HG03196 (cell line): Measurements from ENCODE around the gene TMCC3.
"Not testable (repeated sequence)": the region's sequence is repeated elsewhere in the genome, so short reads cannot be mapped to it uniquely, and the experiment has no call there.

ENCODE experiments used
- ATAC-seq: cut with Tn5 transposase; IDR thresholded peaks from one replicate; pipeline ENCODE4 v1.9.1; 2021; ENCODE audit not compliant: unreplicated experiment

The TMCC3 gene, protein sequence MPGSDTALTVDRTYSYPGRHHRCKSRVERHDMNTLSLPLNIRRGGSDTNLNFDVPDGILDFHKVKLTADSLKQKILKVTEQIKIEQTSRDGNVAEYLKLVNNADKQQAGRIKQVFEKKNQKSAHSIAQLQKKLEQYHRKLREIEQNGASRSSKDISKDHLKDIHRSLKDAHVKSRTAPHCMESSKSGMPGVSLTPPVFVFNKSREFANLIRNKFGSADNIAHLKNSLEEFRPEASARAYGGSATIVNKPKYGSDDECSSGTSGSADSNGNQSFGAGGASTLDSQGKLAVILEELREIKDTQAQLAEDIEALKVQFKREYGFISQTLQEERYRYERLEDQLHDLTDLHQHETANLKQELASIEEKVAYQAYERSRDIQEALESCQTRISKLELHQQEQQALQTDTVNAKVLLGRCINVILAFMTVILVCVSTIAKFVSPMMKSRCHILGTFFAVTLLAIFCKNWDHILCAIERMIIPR

DNA sequence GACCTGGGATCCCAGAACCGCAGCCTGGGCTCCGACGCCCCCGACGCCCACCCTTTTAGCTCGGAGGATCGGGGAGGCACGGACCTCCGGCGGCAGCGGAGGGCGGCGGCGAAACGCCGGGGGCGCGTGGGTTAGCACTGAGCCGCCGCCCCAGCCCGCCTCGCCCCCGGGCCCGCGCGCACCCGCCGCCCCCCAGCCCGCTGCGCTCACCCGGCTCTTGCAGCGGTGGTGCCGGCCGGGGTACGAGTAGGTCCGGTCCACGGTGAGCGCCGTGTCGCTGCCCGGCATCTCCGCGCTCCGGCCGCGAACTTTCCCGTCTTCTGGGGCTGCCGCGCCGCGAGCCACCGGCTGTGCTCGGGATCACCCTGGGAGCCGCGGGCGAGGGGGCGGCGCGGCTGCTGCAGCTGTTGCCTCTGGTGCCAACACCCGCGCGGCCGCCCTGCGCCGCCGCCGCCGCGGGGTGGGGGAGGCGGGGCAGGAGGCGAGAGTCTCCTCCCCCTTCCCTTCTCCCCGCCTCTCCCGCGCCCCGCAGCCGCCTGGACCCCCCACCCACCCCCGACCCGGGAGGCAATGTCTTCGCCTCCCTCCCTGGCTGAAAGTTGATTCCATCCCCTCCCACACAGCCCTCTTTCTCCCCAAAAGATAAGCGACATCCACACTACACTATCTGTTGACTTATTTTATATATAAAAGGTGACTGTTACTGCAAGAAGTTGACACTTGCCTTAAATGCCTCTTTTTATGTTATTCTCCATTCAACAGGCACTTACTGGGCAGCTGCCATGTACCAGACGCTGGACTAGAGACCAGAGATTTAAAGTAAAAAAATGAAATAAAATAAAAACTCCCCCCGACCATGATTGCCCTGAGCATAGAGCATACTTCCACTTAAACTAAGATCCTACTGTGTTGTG lies at the start of gene TMCC3:
TMCC3 (minus strand) TSS at position 415 of the 914 bp plus-strand sequence; CDS start at position 288, 127 bp downstream.
- peak; percentile 60 for ATAC-seq

DNA sequence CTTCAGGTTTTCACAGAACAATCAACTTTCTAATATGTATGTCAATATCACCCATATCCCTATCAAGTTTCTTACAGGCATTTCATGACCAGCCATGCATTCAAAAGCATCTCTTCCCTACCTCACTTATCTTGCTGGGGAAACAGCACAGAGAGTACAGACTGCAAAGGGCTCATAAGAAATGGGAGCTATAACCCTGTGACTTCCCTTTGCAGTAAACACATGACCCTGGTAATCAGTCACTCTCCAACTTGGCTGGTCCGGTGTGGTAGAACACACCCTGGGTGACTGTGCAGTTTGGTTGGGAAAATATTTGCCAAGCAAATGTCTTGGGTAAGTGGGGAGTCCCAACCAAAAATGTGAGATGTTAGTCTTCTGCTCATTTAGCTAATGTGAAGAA lies 49.4 kb upstream of the TMCC3 start:
- no peak for ATAC-seq

DNA sequence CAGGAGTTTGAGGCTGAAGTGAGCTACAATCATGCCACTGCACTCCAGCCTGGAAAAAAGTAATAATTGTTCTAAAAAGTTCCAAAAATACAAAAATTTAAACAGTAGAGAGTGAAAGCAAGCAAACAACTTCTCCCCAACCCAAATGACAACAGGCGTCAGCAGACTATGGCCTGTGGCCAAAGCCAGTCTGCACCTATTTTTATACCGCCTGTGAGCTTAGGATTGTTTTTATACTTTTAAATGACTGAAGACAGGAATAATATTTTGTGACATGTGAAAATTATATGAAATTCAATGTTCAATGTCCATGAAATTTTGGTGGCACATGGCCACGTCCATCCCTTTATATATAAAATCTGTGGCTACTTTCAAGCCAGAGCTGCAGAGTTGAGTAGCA lies 48.2 kb upstream of the TMCC3 start:
- no peak for ATAC-seq

DNA sequence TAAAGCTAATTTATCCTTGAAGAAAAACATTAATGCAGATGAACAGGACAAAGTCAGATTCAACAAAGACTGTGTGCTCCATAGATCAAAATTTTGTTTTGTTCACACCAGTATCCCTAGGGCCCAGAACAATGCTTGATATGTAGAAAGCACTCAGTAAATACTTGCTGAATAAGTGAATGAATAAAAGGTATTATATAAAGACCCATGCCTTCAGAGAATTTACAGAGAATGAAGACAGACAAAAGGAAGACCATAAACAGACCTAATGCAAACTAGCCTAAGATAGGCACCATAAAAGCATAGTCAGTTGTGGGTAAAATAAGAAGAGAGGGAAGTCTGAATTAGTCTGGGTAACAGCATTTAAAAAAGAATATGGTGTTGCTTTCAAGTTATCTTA lies 47.3 kb upstream of the TMCC3 start:
- no peak for ATAC-seq

DNA sequence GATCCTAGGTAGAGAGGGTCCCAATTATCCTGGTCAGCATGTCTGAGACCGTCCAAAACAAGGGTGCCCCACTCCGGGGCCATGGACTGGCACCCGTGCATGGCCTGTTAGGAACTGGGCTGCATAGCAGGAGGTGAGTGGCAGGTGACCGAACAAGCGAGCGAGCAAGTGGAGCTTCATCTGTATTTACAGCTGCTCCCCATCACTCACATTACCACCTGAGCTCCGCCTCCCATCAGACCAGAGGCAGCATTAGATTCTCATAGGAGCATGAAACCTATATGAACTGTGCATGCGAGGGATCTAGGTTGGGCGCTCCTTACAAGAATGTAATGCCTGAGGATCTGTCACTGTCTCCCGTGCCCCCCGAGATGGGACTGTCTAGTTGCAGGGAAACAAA lies 44.4 kb upstream of the TMCC3 start:
- ATAC-seq = no peak

DNA sequence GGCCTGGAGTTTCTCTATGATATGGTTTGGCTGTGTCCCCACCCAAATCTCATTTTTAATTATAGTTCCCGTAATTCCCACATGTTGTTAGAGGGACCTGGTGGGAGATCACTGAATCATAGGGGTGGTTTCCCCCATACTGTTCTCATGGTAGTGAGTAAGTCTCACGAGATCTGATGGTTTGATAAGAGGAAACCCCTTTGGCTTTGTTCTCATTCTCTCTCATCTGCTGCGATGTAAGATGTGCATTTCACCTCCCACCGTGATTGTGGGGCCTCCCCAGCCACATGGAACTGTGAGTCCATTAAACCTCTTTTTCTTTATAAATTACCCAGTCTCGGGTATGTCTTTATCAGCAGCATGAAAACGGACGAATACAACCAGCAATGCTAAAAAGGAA lies 42.5 kb upstream of the TMCC3 start:
- ATAC-seq = not testable (repeated sequence)

DNA sequence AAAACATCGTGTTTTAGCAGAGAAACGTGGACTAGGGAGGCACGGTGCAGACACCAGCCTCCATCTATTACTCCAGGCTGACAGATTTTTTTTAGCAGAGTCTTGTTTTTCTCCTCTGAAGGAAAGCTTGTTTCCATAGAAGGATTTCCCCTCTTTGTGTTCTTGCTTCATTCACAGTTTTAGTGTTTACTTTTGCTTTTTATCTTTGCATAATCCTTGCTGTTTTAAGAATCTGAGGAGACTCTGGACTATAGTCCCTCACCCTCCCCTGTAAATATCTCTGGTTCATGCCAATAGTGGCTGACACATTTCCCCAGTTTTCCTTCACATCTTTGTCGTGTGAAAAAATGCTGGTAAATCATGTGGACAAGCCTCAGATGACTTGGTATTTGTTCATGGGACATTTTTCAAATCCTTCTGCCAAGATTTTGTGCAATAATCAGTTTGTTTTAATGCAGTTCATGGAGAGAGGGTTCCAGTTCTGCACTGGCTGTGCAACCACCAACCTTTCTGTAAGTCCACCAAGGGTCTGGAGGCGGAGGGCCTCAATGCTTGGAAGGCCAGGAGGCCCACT lies 39.9 kb upstream of the TMCC3 start:
- ATAC-seq = no peak

DNA sequence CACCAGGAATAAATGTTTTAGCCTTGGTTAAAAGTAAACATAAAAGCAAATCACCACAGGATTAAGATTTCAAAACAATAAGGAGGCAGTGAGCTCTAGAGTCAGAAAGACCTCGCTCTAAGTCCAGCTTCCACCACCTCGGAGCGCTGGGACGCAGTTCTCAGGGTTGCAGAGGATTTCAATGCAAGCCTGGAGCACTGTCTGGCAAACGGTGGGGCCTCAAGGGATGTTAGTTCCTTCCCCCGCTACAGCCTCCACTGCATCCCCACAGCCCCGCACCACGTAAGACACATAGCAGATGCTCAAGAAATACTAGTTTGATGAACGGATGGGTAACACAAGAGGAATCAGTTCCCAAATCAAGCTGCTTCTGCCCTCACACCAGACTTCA lies 39.3 kb upstream of the TMCC3 start:
- ATAC-seq = no peak

DNA sequence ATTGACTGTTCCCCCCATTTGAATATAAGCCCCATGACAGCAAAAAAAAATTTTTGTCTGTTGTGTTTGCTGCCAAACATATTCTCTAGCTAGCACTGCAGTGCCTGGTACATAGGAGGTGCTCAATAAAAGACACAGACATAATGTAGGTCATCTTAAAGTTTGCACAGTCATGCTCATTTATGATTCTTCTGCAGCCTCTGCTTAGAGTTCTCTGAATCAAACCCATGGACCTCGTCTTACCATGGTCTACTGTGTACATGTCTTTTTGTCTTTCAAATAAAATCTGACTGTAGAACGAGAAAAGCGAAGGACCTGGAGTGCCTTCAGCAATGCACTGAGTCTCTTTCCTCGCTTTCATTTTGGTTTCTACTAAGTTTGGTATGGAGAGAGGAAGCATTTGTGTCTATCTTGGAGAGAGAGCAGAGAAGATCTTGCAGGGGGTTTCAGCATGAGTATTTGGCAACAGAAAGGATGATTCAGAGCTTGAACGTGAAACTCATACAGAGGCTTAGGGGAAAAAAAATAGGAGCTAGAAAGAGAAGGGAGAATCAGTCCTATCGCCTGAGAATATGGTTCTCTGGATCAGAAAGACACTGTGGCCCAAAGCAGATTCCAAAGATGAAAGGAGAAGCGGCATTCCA lies 38.8 kb upstream of the TMCC3 start:
- no peak for ATAC-seq

DNA sequence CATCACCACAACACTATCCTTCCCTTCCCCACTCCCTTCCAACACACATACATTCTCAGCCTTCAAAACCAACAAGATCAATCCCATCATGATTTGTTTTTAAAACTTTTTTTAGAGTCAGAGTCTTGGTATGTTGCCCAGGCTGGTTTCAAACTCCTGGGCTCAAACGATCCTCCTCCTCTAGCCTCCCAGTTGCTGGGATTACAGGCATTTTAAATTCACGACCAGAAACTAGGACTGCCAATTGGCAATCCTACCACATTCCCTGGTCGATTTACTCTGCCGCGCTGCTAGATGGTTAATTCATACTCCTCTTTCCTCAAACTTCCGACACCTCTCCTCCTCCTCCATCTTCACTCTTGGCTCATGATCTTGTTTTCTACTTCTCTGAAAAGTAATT lies 37.5 kb upstream of the TMCC3 start:
- ATAC-seq = no peak

DNA sequence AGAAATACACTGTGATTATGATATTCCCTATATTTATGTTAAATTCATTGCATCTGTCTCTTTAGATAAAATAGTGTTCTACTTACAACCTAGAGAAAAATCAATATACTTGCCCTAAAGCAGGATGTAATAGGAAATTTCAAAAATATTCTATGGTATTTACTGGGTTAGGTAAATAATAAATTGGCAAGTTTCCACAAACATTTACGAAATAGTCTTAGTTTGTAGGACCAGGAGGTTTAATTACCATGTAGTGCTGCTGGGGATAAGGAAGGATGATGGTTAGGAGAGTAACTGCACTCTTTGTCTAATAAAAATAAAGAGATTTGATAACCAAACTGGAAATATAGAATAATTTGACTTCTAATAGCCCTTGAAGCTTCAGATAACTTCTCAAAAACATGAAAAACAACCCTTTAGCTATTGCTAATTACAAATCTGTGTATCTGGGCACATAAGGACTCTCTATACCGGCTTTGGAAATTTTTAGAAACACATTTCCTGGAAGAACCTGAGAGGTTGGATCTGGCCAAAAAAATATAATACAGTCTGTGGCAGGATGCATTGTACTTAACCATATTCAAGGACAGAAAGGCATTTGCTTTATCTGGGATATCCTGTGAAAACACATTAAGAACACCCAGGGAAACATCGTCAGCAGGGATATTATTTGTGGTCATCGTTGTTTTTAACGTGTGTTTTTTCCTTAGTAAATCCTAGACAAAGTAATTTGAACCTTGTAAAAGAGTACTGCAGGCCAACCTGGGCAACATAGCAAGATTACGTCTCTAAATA lies 36.7 kb upstream of the TMCC3 start:
- ATAC-seq = no peak

DNA sequence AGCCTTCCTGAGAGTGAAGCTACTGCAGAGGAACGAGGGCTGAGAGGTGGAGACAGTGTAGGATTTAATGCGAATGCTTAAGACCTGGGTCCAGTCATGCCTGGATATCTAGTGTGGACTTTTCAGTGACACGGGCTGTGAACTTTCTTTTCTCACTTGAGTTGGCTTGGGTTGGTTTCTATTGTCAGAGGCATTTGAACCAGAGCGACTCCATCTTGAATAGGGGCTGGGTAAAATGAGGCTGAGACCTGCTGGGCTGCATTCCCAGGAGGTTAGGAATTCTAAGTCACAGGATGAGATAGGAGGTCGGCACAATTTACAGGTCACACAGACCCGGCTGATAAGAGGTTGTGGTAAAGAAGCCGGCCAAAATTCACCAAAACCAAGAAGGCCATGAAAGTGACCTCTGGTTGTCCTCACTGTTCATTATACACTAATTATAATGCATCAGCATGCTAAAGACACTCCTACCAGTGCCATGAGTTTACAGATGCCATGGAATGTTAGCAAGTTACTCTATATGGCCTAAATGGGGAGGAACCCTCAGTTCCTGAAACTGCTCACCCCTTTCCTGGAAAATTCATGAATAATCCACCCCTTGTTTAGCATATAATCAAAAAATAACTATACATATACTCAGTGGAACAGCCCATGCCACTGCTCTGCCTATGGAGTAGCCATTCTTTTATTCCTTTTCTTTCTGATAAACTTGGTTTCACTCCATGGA lies 34.2 kb upstream of the TMCC3 start:
- ATAC-seq = no peak

DNA sequence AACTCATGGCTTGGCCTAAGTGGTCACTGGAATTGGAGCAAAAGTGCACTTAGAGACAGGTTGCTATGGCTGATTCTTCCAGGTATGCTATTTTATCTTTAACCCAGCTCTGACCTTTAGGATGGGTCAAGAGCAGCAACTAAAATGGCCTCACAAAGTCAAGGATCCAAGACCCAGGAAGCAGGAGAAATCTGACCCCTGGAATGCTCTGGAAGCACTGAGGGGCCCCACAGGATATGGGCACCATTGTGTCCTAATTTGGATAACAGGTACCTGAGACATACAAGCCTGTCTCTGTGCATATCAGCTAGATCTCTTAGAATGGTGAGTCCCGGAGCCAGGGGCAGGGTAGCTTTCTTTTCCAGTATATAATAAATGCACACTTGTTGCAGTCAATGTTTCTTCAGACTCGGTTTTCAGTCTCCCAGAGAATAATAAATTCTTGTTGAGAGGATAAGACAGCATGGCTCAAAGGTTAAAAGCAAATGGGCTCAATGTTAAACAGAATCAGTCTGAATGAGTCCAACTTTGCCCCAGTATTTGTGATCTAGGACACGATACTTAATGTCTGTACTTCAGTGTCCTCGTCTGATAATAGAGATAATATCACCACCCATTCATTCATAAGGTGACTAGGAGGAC lies 29.3 kb upstream of the TMCC3 start:
- no peak for ATAC-seq

DNA sequence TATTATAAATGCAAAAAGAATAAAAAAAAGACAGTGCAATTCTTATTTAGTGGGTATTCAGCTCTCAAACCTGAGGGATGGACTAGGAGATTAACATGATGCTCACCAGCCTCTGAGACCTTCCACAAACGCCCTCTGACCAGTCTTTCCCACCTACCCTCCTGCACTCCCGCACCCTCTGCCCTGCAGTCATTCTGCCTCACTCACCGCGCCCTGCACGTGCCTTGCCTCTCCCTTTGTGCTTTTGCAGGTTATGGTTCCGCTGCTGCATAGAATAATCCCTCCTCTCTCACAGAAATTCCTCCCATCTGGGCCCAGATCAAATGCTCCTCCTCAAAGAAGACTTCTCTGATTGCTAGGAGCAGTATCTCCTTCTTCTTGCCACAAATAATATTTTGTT lies 28.5 kb upstream of the TMCC3 start:
- ATAC-seq = no peak

DNA sequence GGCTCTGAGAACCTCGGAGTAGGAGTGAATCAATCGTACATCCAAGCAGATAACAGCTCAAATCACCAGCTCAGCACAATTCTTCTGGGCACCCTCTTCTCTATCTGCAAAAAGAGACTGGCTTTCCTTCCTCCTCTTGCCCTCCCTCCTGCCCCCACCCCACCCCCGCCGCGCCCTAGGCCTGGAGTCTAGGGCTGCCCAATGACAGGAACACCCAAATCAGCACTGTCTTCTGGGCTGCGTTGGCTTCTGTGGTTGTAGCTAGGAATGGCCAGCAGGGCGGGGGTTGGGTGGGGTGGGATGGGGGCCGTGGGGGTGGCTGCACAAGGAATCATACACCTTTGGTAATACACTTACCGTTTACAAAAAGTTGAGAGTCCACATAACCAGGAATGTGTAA lies 28.0 kb upstream of the TMCC3 start:
- no peak for ATAC-seq

DNA sequence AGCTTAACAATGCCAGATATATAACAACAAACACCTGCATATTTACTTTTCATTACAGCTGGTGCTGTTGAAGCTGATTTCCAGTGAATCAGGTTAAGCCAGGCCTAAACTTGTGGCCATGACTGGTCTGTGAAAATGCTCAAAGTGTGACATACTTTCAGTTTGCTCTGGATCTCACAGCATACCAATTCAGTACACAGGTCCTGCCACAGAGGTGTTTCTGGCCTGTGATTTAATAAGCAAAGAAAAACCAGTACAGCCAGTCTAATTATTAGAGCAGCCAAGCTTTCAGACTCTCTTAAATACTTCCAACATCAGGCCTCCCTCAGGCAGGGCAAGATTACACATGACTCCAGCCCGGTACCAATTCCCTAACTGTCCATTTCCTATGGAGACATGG lies 27.4 kb upstream of the TMCC3 start:
- ATAC-seq = no peak

DNA sequence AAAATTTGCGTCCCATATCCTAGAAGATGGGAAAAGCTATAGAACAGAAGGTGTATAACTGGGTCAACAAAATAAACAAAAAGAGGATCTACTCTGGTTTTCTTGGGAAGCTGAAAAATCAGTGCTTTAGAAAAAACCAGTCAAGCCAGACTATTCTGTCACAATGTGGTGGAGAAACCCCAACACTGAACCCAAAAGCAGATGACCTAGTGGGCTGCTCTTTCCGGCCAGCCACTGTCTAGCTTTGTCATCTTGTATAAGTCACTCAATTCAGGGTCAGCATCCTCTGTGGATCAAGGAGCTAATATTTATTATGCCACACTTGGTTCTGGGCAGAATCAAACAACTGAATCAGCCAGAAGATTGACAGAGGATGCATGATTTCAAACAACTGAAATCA lies 26.6 kb upstream of the TMCC3 start:
- no peak for ATAC-seq

DNA sequence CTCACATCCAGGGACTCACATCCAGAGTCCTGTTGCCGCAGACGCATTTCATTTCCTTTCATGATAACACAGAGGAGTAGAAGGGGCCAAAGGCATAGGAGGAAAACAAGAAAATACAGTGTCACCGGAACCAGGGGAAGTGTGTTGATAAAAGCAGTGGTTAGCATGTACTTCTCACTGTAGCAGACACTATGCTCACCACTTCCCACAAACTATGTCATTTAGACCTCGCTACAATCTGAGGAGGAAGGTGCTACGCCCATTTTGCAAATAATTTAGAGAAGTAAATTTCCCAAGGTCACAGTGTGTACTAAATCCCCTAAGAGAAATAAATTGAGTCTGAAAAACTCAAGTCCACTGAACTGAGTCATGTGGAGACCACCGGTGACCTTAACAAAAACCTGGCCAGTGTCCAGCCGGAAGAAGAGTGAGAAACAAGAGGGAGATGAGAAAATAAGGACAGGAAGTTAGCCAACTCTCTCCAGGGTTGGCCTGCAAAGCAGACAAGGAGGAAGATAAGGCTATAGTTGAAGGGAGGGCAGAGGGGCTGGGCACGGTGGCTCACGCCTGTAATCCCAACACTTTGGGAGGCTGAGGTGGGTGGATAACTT lies 25.8 kb upstream of the TMCC3 start:
- peak; percentile 60 for ATAC-seq

DNA sequence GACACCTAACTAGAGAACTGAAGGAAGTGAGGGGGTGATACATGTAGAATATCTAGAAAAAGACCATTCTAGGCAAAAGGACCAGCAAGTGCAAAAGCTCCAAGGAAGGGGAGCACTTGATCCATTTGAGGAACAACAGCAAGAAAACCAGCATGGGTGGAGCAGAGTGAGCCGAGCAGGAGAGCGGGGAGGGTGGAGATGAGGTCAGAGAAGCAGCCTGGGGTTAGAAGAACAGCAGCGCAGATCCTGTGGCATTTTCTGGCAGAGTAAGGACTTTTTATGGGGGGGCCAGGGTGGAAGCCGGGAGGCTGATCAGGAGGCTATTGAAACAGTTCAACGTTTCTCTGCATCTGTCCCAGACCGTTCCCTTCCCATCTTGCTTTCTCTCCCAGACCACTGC lies 24.5 kb upstream of the TMCC3 start:
- no peak for ATAC-seq
